CD4-positive, alpha-beta T cell treated with Interleukin-15 for 4 hours (primary cell): ENCODE measurements around the gene MAPK8IP3.

Source experiments
- DNase-seq: peaks from one replicate; pipeline ENCODE4 v3.0.0-alpha.2; 2020; ENCODE audit warnings: low spot score

The MAPK8IP3 gene

GRCh38 chr16:1773703-1774447 lies 67.9 kb downstream of the MAPK8IP3 start:
- no peak for DNase-seq

GRCh38 chr16:1774448-1774780 lies 68.4 kb downstream of the MAPK8IP3 start:
- DNase-seq, result no peak

- DNase-seq, result no peak
Measured at GRCh38 chr16:1775006-1775845, 69.2 kb downstream of the MAPK8IP3 start.

GRCh38 chr16:1775846-1776671 lies 70.1 kb downstream of the MAPK8IP3 start:
- DNase-seq, result no peak

- DNase-seq, result no peak
Measured at GRCh38 chr16:1776672-1776955, 70.6 kb downstream of the MAPK8IP3 start.

GRCh38 chr16:1776991-1777374 lies 71.0 kb downstream of the MAPK8IP3 start:
- no peak for DNase-seq

- DNase-seq, result no peak
Measured at GRCh38 chr16:1777375-1778199, 71.6 kb downstream of the MAPK8IP3 start.

GRCh38 chr16:1778200-1779179 lies 72.5 kb downstream of the MAPK8IP3 start:
- DNase-seq, result no peak

- DNase-seq, result no peak
Measured at GRCh38 chr16:1779234-1779701, 73.3 kb downstream of the MAPK8IP3 start.

GRCh38 chr16:1779741-1780676 lies 74.0 kb downstream of the MAPK8IP3 start:
- DNase-seq, result no peak

GRCh38 chr16:1780677-1781072 lies 74.7 kb downstream of the MAPK8IP3 start:
- no peak for DNase-seq

- DNase-seq, result no peak
Measured at GRCh38 chr16:1781254-1781653, 75.3 kb downstream of the MAPK8IP3 start.

- DNase-seq, result peak; percentile 13
Measured at GRCh38 chr16:1781758-1782407, 75.9 kb downstream of the MAPK8IP3 start.

- peak; percentile 99 for DNase-seq
Measured at GRCh38 chr16:1782408-1783264, 76.6 kb downstream of the MAPK8IP3 start, which contains the start of the genes NUBP2 and SPSB3. Gene NUBP2 (plus strand): TSS chr16:1782960. CDS start chr16:1783021, 61 bp downstream. Gene SPSB3 (minus strand): TSS chr16:1782571. CDS start chr16:1781483, 1,088 bp downstream.

- no peak for DNase-seq
Measured at GRCh38 chr16:1784977-1785845, 79.2 kb downstream of the MAPK8IP3 start.

- no peak for DNase-seq
Measured at GRCh38 chr16:1785846-1786170, 79.8 kb downstream of the MAPK8IP3 start.
